Neural progenitor cell (in vitro differentiated cells): ENCODE data around the gene LRP1B. TPM values are rescaled to one million over a fixed set of nuclear protein-coding genes. Genes with fewer than 3 reads are reported as not detected.

Source experiments
- DNase-seq: peaks from one replicate; pipeline ENCODE4 v3.0.0-alpha.2; 2016; ENCODE audit warnings: low spot score
- H2AFZ ChIP-seq: fragments of 200-600 bp; sonication (generic); replicated peaks from 2 replicates; pipeline ENCODE4 v1.6.1; 2016; ENCODE audit warnings: antibody characterized with exemption
- H3F3A ChIP-seq: fragments of 200-600 bp; sonication (generic); 2 replicates; pipeline ENCODE4 v1.6.1; 2016; ENCODE audit warnings: antibody characterized with exemption, low read depth
- H3K27ac ChIP-seq: fragments of 200-600 bp; sonication (generic); 2 replicates; pipeline ENCODE4 v1.5.1; 2016; ENCODE audit warnings: mild to moderate bottlenecking
- H3K27me3 ChIP-seq: fragments of 200-600 bp; sonication (generic); 2 replicates; pipeline ENCODE4 v1.6.1; 2016; ENCODE audit warnings: mild to moderate bottlenecking, moderate library complexity
- H3K36me3 ChIP-seq: fragments of 200-600 bp; sonication (generic); 2 replicates; pipeline ENCODE4 v1.5.1; 2016
- H3K4me1 ChIP-seq: fragments of 200-600 bp; sonication (generic); 2 replicates; pipeline ENCODE4 v1.6.1; 2016; ENCODE audit warnings: mixed run types
- H3K4me2 ChIP-seq: fragments of 200-600 bp; sonication (generic); 2 replicates; pipeline ENCODE4 v1.6.1; 2016
- H3K4me3 ChIP-seq: fragments of 200-600 bp; sonication (generic); 2 replicates; pipeline ENCODE4 v1.5.1; 2016
- H3K79me2 ChIP-seq: fragments of 200-600 bp; sonication (generic); 2 replicates; pipeline ENCODE4 v1.6.1; 2016; ENCODE audit warnings: low read depth
- H3K9ac ChIP-seq: fragments of 200-600 bp; sonication (generic); 2 replicates; pipeline ENCODE4 v1.6.1; 2016
- H3K9me3 ChIP-seq: fragments of 200-600 bp; sonication (generic); 2 replicates; pipeline ENCODE4 v1.5.1; 2016; ENCODE audit warnings: low read depth
- H4K20me1 ChIP-seq: fragments of 200-600 bp; sonication (generic); 2 replicates; pipeline ENCODE4 v1.6.1; 2016; ENCODE audit warnings: low read depth
- H3K27ac Mint-ChIP-seq: 3 replicates; pipeline ENCODE4 v1.8.0; 2021; ENCODE audit warnings: mixed read lengths
- H3K27me3 Mint-ChIP-seq: 2 replicates; pipeline ENCODE4 v1.8.0; 2022; ENCODE audit warnings: low read depth, mild to moderate bottlenecking, inconsistent platforms, moderate library complexity, mixed read lengths; ENCODE audit not compliant: insufficient read depth
- H3K36me3 Mint-ChIP-seq: 3 replicates; pipeline ENCODE4 v1.8.0; 2021; ENCODE audit warnings: mixed read lengths
- H3K4me1 Mint-ChIP-seq: 3 replicates; pipeline ENCODE4 v1.8.0; 2021; ENCODE audit warnings: mixed read lengths
- H3K4me3 Mint-ChIP-seq: 3 replicates; pipeline ENCODE4 v1.8.0; 2021; ENCODE audit warnings: mild to moderate bottlenecking, moderate library complexity, mixed read lengths
- H3K9me3 Mint-ChIP-seq: 3 replicates; pipeline ENCODE4 v1.8.0; 2020; ENCODE audit warnings: mixed read lengths
- EZH2 ChIP-seq: fragments of 200-600 bp; sonication (generic); IDR thresholded peaks from 2 replicates; pipeline ENCODE4 v1.6.1; 2017; ENCODE audit warnings: antibody characterized with exemption, mild to moderate bottlenecking, moderate library complexity
- EZH2phosphoT487 ChIP-seq: fragments of 200-600 bp; sonication (generic); IDR thresholded peaks from 2 replicates; pipeline ENCODE4 v1.6.1; 2017; ENCODE audit warnings: antibody characterized with exemption
- total RNA-seq: library from RNA; depleted of rRNA; stranded (reverse); fragments of >200 nt; gene quantifications from 2 replicates; pipeline ENCODE4 v1.2.3, GENCODE V29; 2015; ENCODE audit warnings: low replicate concordance
- TF ChIP-seq, protein P1 (sequence below): fragments of 200-600 bp; sonication (generic); IDR thresholded peaks from 2 replicates; pipeline ENCODE4 v1.5.1; 2017; ENCODE audit warnings: antibody characterized with exemption, mild to moderate bottlenecking

The LRP1B gene
- total RNA-seq, 1 donor from 2014 or later: not detected

DNA sequence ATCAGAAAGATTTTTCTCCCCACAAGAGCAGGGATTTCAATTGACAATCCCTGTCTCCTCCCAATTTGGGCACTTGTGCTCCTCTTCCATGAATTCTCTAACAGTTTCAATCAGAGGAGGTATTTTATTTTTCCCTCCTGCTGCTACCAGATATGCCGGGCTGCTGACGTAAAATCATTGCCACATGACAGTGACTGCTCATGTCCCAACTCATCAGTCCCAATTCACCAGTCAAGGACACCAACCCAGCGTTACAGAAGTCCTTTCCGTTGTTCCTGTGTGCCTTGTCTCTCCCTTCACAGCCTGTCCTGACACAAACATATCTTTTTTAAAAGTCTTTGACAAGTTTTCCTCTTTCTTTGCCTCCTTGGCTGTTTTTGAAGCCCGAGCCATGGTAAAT, 540.2 kb downstream of the LRP1B start:
- TF ChIP-seq, protein P1, sequence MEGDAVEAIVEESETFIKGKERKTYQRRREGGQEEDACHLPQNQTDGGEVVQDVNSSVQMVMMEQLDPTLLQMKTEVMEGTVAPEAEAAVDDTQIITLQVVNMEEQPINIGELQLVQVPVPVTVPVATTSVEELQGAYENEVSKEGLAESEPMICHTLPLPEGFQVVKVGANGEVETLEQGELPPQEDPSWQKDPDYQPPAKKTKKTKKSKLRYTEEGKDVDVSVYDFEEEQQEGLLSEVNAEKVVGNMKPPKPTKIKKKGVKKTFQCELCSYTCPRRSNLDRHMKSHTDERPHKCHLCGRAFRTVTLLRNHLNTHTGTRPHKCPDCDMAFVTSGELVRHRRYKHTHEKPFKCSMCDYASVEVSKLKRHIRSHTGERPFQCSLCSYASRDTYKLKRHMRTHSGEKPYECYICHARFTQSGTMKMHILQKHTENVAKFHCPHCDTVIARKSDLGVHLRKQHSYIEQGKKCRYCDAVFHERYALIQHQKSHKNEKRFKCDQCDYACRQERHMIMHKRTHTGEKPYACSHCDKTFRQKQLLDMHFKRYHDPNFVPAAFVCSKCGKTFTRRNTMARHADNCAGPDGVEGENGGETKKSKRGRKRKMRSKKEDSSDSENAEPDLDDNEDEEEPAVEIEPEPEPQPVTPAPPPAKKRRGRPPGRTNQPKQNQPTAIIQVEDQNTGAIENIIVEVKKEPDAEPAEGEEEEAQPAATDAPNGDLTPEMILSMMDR: no peak
- TF ChIP-seq EZH2 (no peak), EZH2phosphoT487 (no peak)
- no peak for DNase-seq
- Mint-ChIP-seq H3K36me3 (no peaks in the 10 kb centered on the region), H3K27ac (no peak overlapping the region), H3K4me1 (peaks cover 3% of the 10 kb centered on the region), H3K27me3 (no peaks in the 10 kb centered on the region), H3K4me3 (no peak overlapping the region), H3K9me3 (no peaks in the 10 kb centered on the region)
- Histone ChIP-seq H3F3A (no peaks in the 10 kb centered on the region), H3K9ac (no peak overlapping the region), H3K79me2 (no peaks in the 10 kb centered on the region), H2AFZ (no peak overlapping the region), H3K27me3 (no peaks in the 10 kb centered on the region), H3K4me1 (no peaks in the 10 kb centered on the region), H3K4me2 (no peak overlapping the region), H3K27ac (no peak overlapping the region), H3K36me3 (no peaks in the 10 kb centered on the region), H3K4me3 (no peak overlapping the region), H4K20me1 (no peaks in the 10 kb centered on the region), H3K9me3 (no peaks in the 10 kb centered on the region)

DNA sequence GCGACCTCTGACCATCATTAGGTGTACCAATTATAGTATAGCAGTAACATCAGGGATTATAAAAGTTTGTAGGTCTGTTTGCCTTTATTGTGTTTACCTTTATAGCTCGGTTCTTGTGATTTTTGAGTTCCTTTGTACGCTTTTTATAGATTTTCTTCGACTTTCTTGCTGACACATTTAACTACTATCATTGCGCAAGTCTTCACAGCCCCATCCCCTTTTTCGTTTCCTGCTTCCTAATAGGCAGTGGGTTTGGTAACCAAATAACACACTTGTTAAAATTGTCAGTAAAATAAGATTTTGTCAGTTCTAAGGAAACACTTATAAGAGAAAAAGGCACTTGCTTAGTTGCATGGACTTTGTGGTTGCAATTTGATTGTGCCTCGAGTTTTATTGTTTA, 541.5 kb downstream of the LRP1B start:
- H2AFZ ChIP-seq: no peak overlapping the region
- H3K36me3 ChIP-seq: no peaks in the 10 kb centered on the region
- H3K79me2 ChIP-seq: no peaks in the 10 kb centered on the region
- H3K9me3 ChIP-seq: no peaks in the 10 kb centered on the region
- no peaks in the 10 kb centered on the region for H4K20me1 ChIP-seq
- H3K27ac ChIP-seq: no peak overlapping the region
- Mint-ChIP-seq H3K4me3 (no peak overlapping the region), H3K9me3 (no peaks in the 10 kb centered on the region), H3K27ac (no peak overlapping the region), H3K4me1 (peaks cover 3% of the 10 kb centered on the region), H3K27me3 (no peaks in the 10 kb centered on the region), H3K36me3 (no peaks in the 10 kb centered on the region)
- H3K27me3 ChIP-seq: no peaks in the 10 kb centered on the region
- no peak for DNase-seq
- H3K9ac ChIP-seq: no peak overlapping the region
- no peak overlapping the region for H3K4me3 ChIP-seq
- TF ChIP-seq EZH2 (no peak), EZH2phosphoT487 (no peak)
- TF ChIP-seq, protein P1: no peak
- no peaks in the 10 kb centered on the region for H3F3A ChIP-seq
- no peaks in the 10 kb centered on the region for H3K4me1 ChIP-seq
- H3K4me2 ChIP-seq: no peak overlapping the region

DNA sequence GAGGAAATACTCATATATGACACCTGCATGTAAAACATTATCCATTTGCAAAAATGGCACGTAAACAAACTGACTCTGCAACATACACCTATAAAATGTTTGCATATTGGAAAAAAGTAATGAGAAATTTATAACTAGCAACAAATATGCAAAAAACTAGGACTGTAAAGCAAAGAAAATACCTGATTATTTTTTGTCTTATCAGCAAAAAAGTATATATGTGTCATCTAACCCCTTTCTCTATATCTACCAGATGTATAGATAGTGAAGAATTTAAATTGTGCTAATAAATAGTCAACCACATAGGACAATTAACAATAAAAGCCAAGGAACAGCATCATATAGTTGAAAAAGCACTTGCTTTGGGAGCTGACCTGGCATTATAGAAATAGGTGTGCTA, 543.8 kb downstream of the LRP1B start:
- Histone ChIP-seq H3K9ac (no peak overlapping the region), H2AFZ (no peak overlapping the region), H3K79me2 (no peaks in the 10 kb centered on the region), H3K9me3 (no peaks in the 10 kb centered on the region), H4K20me1 (no peaks in the 10 kb centered on the region), H3F3A (no peaks in the 10 kb centered on the region), H3K27me3 (no peaks in the 10 kb centered on the region), H3K4me3 (no peak overlapping the region), H3K4me1 (no peaks in the 10 kb centered on the region), H3K27ac (no peak overlapping the region), H3K36me3 (no peaks in the 10 kb centered on the region), H3K4me2 (no peak overlapping the region)
- Mint-ChIP-seq H3K4me3 (no peak overlapping the region), H3K27me3 (no peaks in the 10 kb centered on the region), H3K27ac (no peak overlapping the region), H3K9me3 (no peaks in the 10 kb centered on the region), H3K4me1 (peaks cover 3% of the 10 kb centered on the region), H3K36me3 (no peaks in the 10 kb centered on the region)
- no peak for DNase-seq
- TF ChIP-seq EZH2: no peak
- TF ChIP-seq, protein P1: no peak
- TF ChIP-seq EZH2phosphoT487: no peak

DNA sequence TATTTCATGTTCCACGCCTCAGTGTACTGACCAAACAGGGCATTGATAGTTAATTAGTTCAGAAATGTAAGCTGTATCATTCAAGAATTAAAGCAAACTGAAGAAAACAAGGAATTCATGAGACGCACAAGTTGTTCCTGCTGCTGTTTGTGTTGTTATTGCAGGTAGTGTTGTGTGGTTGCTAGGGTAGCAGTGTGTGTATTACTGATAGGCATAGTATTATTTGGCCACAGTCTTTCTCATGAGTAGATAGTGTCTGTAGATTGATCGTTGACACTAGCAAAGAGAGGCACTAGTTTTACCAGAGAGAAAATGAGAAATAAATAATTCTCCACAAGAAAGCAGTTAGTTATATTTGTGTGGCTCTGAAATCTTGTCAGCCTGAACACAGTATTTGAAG, 548.6 kb downstream of the LRP1B start:
- Mint-ChIP-seq H3K36me3 (no peaks in the 10 kb centered on the region), H3K9me3 (no peaks in the 10 kb centered on the region), H3K27ac (no peak overlapping the region), H3K27me3 (no peaks in the 10 kb centered on the region), H3K4me1 (no peaks in the 10 kb centered on the region), H3K4me3 (no peak overlapping the region)
- Histone ChIP-seq H4K20me1 (no peaks in the 10 kb centered on the region), H3K79me2 (no peaks in the 10 kb centered on the region), H3K4me3 (no peak overlapping the region), H2AFZ (no peak overlapping the region), H3K9me3 (no peaks in the 10 kb centered on the region), H3K9ac (no peak overlapping the region), H3K27me3 (no peaks in the 10 kb centered on the region), H3K4me1 (no peaks in the 10 kb centered on the region), H3K36me3 (no peaks in the 10 kb centered on the region), H3K27ac (no peak overlapping the region), H3K4me2 (no peak overlapping the region), H3F3A (no peaks in the 10 kb centered on the region)
- TF ChIP-seq EZH2phosphoT487 (no peak), EZH2 (no peak)
- TF ChIP-seq, protein P1: no peak
- DNase-seq: no peak
